PFSK-1 (cell line): Measurements from ENCODE around the gene SLC4A8.

ENCODE experiments used
- FOXP2 ChIP-seq: optimal IDR thresholded peaks from 2 replicates; pipeline ENCODE3; 2011; ENCODE audit warnings: borderline replicate concordance, control low read depth, inconsistent platforms; ENCODE audit not compliant: insufficient read depth; ENCODE audit errors: extremely low read length, extremely low read depth
- POLR2AphosphoS5 ChIP-seq: IDR thresholded peaks from 2 replicates; pipeline ENCODE4 v1.6.1; 2012; ENCODE audit warnings: low read depth, mild to moderate bottlenecking, control low read depth, low read length, moderate library complexity
- REST ChIP-seq, 2 experiments: IDR thresholded peaks; 2 replicates each; pipeline versions ENCODE4 v1.6.1 to v1.8.0; 2011 to 2012; ENCODE audit warnings: low read depth in 2 of 2, low read length in 2 of 2, control low read depth in 1 of 2, inconsistent platforms in 1 of 2, mild to moderate bottlenecking in 1 of 2, moderate library complexity in 1 of 2; ENCODE audit not compliant: insufficient read depth in 1 of 2
- SIN3A ChIP-seq: IDR thresholded peaks from 2 replicates; pipeline ENCODE4 v1.6.1; 2012; ENCODE audit warnings: mild to moderate bottlenecking, low read length, moderate library complexity, borderline replicate concordance; ENCODE audit not compliant: insufficient read depth
- TAF1 ChIP-seq: IDR thresholded peaks from 2 replicates; pipeline ENCODE4 v1.6.1; 2012; ENCODE audit warnings: low read length, control low read depth, borderline replicate concordance; ENCODE audit not compliant: insufficient read depth

- TF ChIP-seq POLR2AphosphoS5 (no peak), REST (IDR thresholded peaks at IDR 0.05; ENCODE audit: insufficient read depth in 1 of 2, low read depth in 2 of 2, low read length in 2 of 2) (no peak), FOXP2 (no peak), SIN3A (no peak), TAF1 (no peak)
Observed at GRCh38 chr12:51413149-51413548, 11.5 kb upstream of the SLC4A8 start.
